ENCODE results near the gene HSD3B2.
A peak's percentile ranks its signal among the peaks of the same experiment; 100 is the strongest.
"Not testable (repeated sequence)": the region's sequence is repeated elsewhere in the genome, so short reads cannot be mapped to it uniquely, and the experiment has no call there.

The HSD3B2 gene

GRCh38 chr1:119414950-119415349, at the start of gene HSD3B2:
Gene HSD3B2, plus strand, starts transcription at chr1:119415150. Its CDS starts 270 bp downstream, at chr1:119415420.
- DNase-seq (ENCODE audit: low read depth): no peak

GRCh38 chr1:119366424-119366823, 48.5 kb upstream of the HSD3B2 start:
- DNase-seq (ENCODE audit: low read depth): no peak

GRCh38 chr1:119367432-119368124, 47.4 kb upstream of the HSD3B2 start:
- DNase-seq (ENCODE audit: low read depth): peak; percentile 41

GRCh38 chr1:119368554-119368953, 46.4 kb upstream of the HSD3B2 start, which contains the start of gene HAO2:
Gene HAO2, plus strand, starts transcription at chr1:119368785. Its CDS starts 12,301 bp downstream, at chr1:119381086.
- no peak for DNase-seq (ENCODE audit: low read depth)

- no peak for DNase-seq (ENCODE audit: low read depth)
Observed at GRCh38 chr1:119370748-119371147, 44.2 kb upstream of the HSD3B2 start.

GRCh38 chr1:119371815-119372214, 43.1 kb upstream of the HSD3B2 start:
- no peak for DNase-seq (ENCODE audit: low read depth)

- DNase-seq (ENCODE audit: low read depth): peak; percentile 31
Observed at GRCh38 chr1:119372503-119373086, 42.4 kb upstream of the HSD3B2 start.

GRCh38 chr1:119373465-119373864, 41.5 kb upstream of the HSD3B2 start:
- peak; percentile 9 for DNase-seq (ENCODE audit: low read depth)

GRCh38 chr1:119374208-119374874, 40.6 kb upstream of the HSD3B2 start:
- no peak for DNase-seq (ENCODE audit: low read depth)

- DNase-seq (ENCODE audit: low read depth): no peak
Observed at GRCh38 chr1:119375366-119375765, 39.6 kb upstream of the HSD3B2 start.

- DNase-seq (ENCODE audit: low read depth): no peak
Observed at GRCh38 chr1:119376594-119376993, 38.4 kb upstream of the HSD3B2 start.

- not testable (repeated sequence) for DNase-seq (ENCODE audit: low read depth)
Observed at GRCh38 chr1:119377594-119377993, 37.4 kb upstream of the HSD3B2 start.

GRCh38 chr1:119379117-119379516, 35.8 kb upstream of the HSD3B2 start:
- DNase-seq (ENCODE audit: low read depth): no peak

GRCh38 chr1:119380304-119380703, 34.6 kb upstream of the HSD3B2 start:
- no peak for DNase-seq (ENCODE audit: low read depth)

GRCh38 chr1:119380983-119381662, 33.8 kb upstream of the HSD3B2 start:
- DNase-seq (ENCODE audit: low read depth): no peak

GRCh38 chr1:119384591-119384990, 30.4 kb upstream of the HSD3B2 start:
- DNase-seq (ENCODE audit: low read depth): no peak

- no peak for DNase-seq (ENCODE audit: low read depth)
Observed at GRCh38 chr1:119385650-119386049, 29.3 kb upstream of the HSD3B2 start.

- no peak for DNase-seq (ENCODE audit: low read depth)
Observed at GRCh38 chr1:119387858-119388257, 27.1 kb upstream of the HSD3B2 start.

- DNase-seq (ENCODE audit: low read depth): no peak
Observed at GRCh38 chr1:119388450-119388849, 26.5 kb upstream of the HSD3B2 start.

GRCh38 chr1:119390526-119390925, 24.4 kb upstream of the HSD3B2 start:
- no peak for DNase-seq (ENCODE audit: low read depth)

- DNase-seq (ENCODE audit: low read depth): no peak
Observed at GRCh38 chr1:119391749-119392148, 23.2 kb upstream of the HSD3B2 start.

GRCh38 chr1:119394085-119394484, 20.9 kb upstream of the HSD3B2 start:
- DNase-seq (ENCODE audit: low read depth): no peak

- no peak for DNase-seq (ENCODE audit: low read depth)
Observed at GRCh38 chr1:119396982-119397381, 18.0 kb upstream of the HSD3B2 start.
